Heart left ventricle (tissue), 13 donors: ENCODE data around the gene PIGP.

Experiments used
- CTCF ChIP-seq, 12 donors: fragments of 200-600 bp; sonication (generic) in 4 of 12; IDR thresholded peaks; one replicate each; pipeline versions ENCODE4 v1.5.0 to v1.8.0; 2018 to 2022; ENCODE audit warnings: antibody characterized with exemption in 12 of 12, mild to moderate bottlenecking in 5 of 12
- POLR2A ChIP-seq, 2 donors: fragments of 450-650 bp; IDR thresholded peaks; one replicate each; pipeline ENCODE4 v1.6.1; 2017; ENCODE audit warnings: antibody characterized with exemption in 2 of 2, mild to moderate bottlenecking in 2 of 2, moderate library complexity in 2 of 2
- donor health status: ischemic (EF 13 %, LVEDD 7.1; RV severe dilation, severe dysfunction).
- donor health status: DM: no; HTN: yes; CAD: no.
- donor health status: DM: no; HTN: no; CAD: no.
- donor health status: ischemic (EF 25% LVEDD 6.9; RV normal size, moderate dysfunction).
- donor health status: ischemic (EF 25% LVEDD 5.7; RV mildly dilated, moderate dysfunction).
- donor health status: ischemic (EF 35%, LVEDD 5.7; RV mildly dilated, moderate dysfunction).
- donor health status: nonischemic (EF 11% LVEDD 7.7; RV severe dilation, severe dysfunction).
- donor health status: DM: yes; HTN: yes; CAD: no.
- donor health status: PGD.
- donor health status: ischemic (EF 29% LVEDD 5.4; RV normal size, mild dysfunction).
- donor health status: nonischemic (EF 23%, LVEDD 6.1; RV moderate dilation, normal function).

GRCh38 chr21:37071561-37072273, 1.2 kb downstream of the PIGP start:
- TF ChIP-seq CTCF (IDR thresholded peaks at IDR 0.05) (no peak), POLR2A (IDR thresholded peaks at IDR 0.05) (no peak)
